Tibial nerve (tissue), 4 donors: ENCODE results near the gene ZNF14. TPM values are rescaled to one million over a fixed set of nuclear protein-coding genes. Genes with fewer than 3 reads are reported as not detected.

Experiments used
- DNase-seq, 2 donors: peaks; one replicate each; pipeline ENCODE4 v3.0.0-alpha.2; 2019; ENCODE audit warnings: low spot score in 2 of 2
- H3K27ac ChIP-seq, 4 donors: fragments of 200-600 bp; sonication (generic) in 3 of 4; one replicate each; pipeline ENCODE4 v1.5.1; 2017 to 2019; ENCODE audit warnings: mild to moderate bottlenecking in 1 of 4
- H3K27me3 ChIP-seq, 2 donors: fragments of 200-600 bp; sonication (generic) in 1 of 2; one replicate each; pipeline versions ENCODE4 v1.5.1 to v1.6.0; 2017 to 2019
- H3K36me3 ChIP-seq, 3 donors: fragments of 200-600 bp; sonication (generic); one replicate each; pipeline ENCODE4 v1.5.1; 2018 to 2019
- H3K4me1 ChIP-seq, 4 donors: fragments of 200-600 bp; sonication (generic) in 3 of 4; one replicate each; pipeline ENCODE4 v1.5.1; 2017 to 2019
- H3K4me3 ChIP-seq, 4 donors: fragments of 200-600 bp; sonication (generic) in 3 of 4; one replicate each; pipeline ENCODE4 v1.5.1; 2017 to 2019; ENCODE audit warnings: mild to moderate bottlenecking in 1 of 4, moderate library complexity in 1 of 4
- H3K9me3 ChIP-seq, 4 donors: fragments of 200-600 bp; sonication (generic) in 3 of 4; one replicate each; pipeline ENCODE4 v1.5.1; 2017 to 2019
- CTCF ChIP-seq, 5 experiments: fragments of 200-600 bp in 3 of 5; fragments of 450-650 bp in 2 of 5; sonication (generic) in 3 of 5; IDR thresholded peaks; one replicate each; pipeline ENCODE4 v1.5.1; 2016 to 2019; ENCODE audit warnings: antibody characterized with exemption in 5 of 5, mild to moderate bottlenecking in 3 of 5, moderate library complexity in 2 of 5
- EP300 ChIP-seq, 2 donors: sonication (generic); formaldehyde crosslinking; IDR thresholded peaks; one replicate each; pipeline ENCODE4 v1.6.1; 2017; ENCODE audit warnings: antibody characterized with exemption in 2 of 2, mild to moderate bottlenecking in 1 of 2
- POLR2A ChIP-seq, 2 donors: fragments of 450-650 bp; IDR thresholded peaks; one replicate each; pipeline ENCODE4 v1.6.1; 2017; ENCODE audit warnings: antibody characterized with exemption in 2 of 2, mild to moderate bottlenecking in 2 of 2, moderate library complexity in 2 of 2
- WGBS, 2 donors: methylation state at CpG; one replicate each; pipeline ENCODE4 v1.1.5; 2018; 5-methylcytosine and 5-hydroxymethylcytosine counted together
- total RNA-seq, 4 donors: library from RNA; depleted of rRNA; stranded (reverse); fragments of >200 nt; gene quantifications; one replicate each; pipeline ENCODE4 v1.1.0, GENCODE V29; 2016

The ZNF14 gene
- total RNA-seq, 4 donors from 2014 or later, result 12.0 to 14.2 (median 13.3) TPM

DNA sequence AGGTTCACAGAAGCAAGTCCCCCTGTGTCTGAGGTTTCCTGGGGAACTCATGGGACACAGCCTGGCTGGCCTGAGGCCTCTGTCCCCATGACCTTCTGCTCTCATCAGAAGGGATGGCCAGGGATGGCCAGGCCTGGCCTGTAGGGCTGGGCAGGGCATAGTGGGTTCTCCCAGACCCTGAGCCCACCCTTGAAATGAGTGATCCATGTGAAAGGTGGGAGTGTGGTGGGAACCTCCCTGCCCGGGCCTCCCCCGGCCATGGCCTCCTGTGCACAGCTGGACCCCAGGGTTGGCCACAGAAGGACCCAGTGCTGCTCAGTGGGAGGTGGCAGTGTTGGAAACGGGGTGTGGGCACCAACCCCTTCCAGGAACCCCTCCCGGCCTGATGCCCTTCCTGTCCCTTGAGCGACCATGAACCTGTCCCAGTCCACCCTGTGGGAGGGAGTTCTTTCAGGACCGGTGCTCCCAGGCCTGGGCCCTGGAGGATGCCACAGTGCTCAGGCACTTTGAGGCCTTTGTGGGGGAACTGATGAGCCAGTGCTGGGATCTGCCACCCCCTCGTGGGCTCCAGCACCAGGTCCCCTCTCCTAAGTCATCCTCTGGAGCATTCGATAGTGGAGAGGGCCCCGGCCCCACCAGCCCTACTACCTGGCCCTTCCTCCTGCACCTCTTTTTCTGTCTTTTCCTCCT is 15.5 kb upstream of the ZNF14 start:
- Histone ChIP-seq H3K9me3 (peaks cover 0 to 15% (median 0%) of the 10 kb centered on the region in 4 donors), H3K27me3 (no peaks in the 10 kb centered on the region), H3K4me3 (no peak overlapping the region), H3K4me1 (no peaks in the 10 kb centered on the region), H3K27ac (no peak overlapping the region), H3K36me3 (peaks cover 0 to 9% (median 0%) of the 10 kb centered on the region in 3 donors)
- TF ChIP-seq EP300 (IDR thresholded peaks at IDR 0.05) (no peak), POLR2A (IDR thresholded peaks at IDR 0.05) (no peak), CTCF (IDR thresholded peaks at IDR 0.05) (no peak)
- WGBS, 2 donors, result 82% methylated on average over 5 to 9 of the region's 9 CpGs
- no peak for DNase-seq

DNA sequence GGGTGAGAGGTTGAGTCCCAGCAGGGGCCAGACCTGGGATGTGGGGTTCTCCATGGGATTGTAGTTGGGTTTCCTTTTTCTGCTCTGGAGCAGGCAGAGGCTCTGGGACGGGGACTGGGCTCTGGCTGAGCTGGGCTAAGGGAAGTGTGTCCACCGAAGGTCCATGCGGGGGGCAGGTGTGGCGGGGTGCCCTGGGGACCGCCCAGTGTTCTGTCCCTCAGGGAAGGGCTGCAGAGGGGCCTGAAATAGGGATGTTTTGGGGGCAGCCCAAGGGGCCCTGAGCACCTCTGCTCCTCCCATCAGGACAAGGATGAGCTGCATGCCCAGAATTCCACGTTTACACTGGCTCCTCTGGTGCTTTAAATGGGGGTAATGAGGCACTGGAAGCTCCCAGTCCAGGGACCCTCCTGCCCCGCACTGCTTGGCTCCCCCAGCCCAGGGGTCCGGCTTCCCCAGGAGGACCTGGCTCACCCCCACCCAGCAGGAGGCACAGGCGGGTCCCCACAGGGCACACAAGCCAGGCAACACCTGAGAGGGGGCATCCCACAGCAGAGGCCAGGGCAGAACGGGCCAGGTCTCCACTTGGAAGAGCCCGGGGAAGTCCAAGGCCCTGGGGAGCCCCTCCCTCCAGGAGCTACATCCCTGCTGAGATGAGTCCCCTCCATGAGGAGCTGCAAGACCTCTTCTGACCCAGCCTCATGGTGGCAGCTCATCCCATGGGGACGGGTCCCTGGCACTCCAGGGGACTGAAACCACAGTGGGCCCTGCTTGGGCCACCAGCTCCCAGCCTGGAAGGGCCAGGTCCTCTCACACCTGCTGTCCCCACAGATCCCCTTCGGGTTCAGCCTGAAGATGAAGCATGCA is 14.7 kb upstream of the ZNF14 start:
- no peak for DNase-seq
- TF ChIP-seq CTCF (IDR thresholded peaks at IDR 0.05) (no peak), EP300 (IDR thresholded peaks at IDR 0.05) (no peak), POLR2A (IDR thresholded peaks at IDR 0.05) (no peak)
- WGBS, 2 donors, result 85 to 92% methylated on average over 8 to 10 of the region's 13 CpGs
- H3K27me3 ChIP-seq, result no peaks in the 10 kb centered on the region
- no peak overlapping the region for H3K4me3 ChIP-seq
- peaks cover 0 to 19% (median 0%) of the 10 kb centered on the region in 4 donors for H3K9me3 ChIP-seq
- no peak overlapping the region for H3K27ac ChIP-seq
- H3K4me1 ChIP-seq, result no peaks in the 10 kb centered on the region
- peaks cover 0 to 9% (median 0%) of the 10 kb centered on the region in 3 donors for H3K36me3 ChIP-seq

- no peak overlapping the region for H3K4me3 ChIP-seq
- no peaks in the 10 kb centered on the region for H3K4me1 ChIP-seq
- H3K36me3 ChIP-seq, result peaks cover 0 to 9% (median 0%) of the 10 kb centered on the region in 3 donors
- TF ChIP-seq POLR2A (IDR thresholded peaks at IDR 0.05) (no peak), CTCF (IDR thresholded peaks at IDR 0.05) (no peak), EP300 (IDR thresholded peaks at IDR 0.05) (no peak)
- WGBS, 2 donors, result 60 to 62% methylated on average over 15 of the region's 15 CpGs
- no peaks in the 10 kb centered on the region for H3K27me3 ChIP-seq
- H3K9me3 ChIP-seq, result peaks cover 0 to 21% (median 0%) of the 10 kb centered on the region in 4 donors
- DNase-seq, result no peak
- no peak overlapping the region for H3K27ac ChIP-seq
These were observed 13.6 kb upstream of the ZNF14 start for GRCh38 chr19:19746286-19747213.

- 64 to 67% methylated on average over 15 of the region's 17 CpGs for WGBS, 2 donors
- no peaks in the 10 kb centered on the region for H3K27me3 ChIP-seq
- no peak overlapping the region for H3K27ac ChIP-seq
- DNase-seq, result no peak
- TF ChIP-seq EP300 (IDR thresholded peaks at IDR 0.05), result no peak
- TF ChIP-seq POLR2A (IDR thresholded peaks at IDR 0.05), result no peak
- TF ChIP-seq CTCF (IDR thresholded peaks at IDR 0.05), result no peak
- no peak overlapping the region for H3K4me3 ChIP-seq
- peaks cover 0 to 2% (median 0%) of the 10 kb centered on the region in 3 donors for H3K36me3 ChIP-seq
- H3K9me3 ChIP-seq, result peaks cover 0 to 18% (median 0%) of the 10 kb centered on the region in 4 donors
- H3K4me1 ChIP-seq, result no peaks in the 10 kb centered on the region
These were observed 12.8 kb upstream of the ZNF14 start for GRCh38 chr19:19745496-19746285.
